VCaP (cell line): ENCODE data around the gene BLTP2.

ENCODE experiments used
- H3K27ac ChIP-seq: fragments of 450-650 bp; 2 replicates; pipeline ENCODE4 v1.5.1; 2017
- TF ChIP-seq, protein P1 (sequence below): fragments of 450-650 bp; conservative IDR thresholded peaks from 2 replicates; pipeline ENCODE4 v1.5.1; 2017; ENCODE audit warnings: mild to moderate bottlenecking, moderate library complexity

BLTP2 gene

DNA sequence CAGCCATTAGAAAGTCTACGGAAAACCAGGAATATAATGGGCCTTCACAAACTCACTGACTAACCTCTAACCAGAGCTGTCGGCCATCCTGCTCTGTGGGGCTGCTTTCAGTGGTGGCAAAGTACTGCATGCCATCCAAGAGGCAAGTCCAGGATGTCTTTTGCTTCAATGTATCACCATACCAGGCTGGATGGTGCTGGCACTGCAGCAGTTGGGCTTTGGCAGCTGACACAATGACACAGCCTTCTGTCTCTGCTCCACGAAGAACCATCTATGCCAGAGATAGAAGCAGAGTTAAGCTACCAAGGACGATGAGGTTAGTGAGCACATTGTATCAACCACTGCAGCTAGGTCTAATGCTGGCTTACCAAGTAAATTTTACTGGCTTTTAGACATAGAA, 21.3 kb downstream of the BLTP2 start:
- TF ChIP-seq, protein P1, sequence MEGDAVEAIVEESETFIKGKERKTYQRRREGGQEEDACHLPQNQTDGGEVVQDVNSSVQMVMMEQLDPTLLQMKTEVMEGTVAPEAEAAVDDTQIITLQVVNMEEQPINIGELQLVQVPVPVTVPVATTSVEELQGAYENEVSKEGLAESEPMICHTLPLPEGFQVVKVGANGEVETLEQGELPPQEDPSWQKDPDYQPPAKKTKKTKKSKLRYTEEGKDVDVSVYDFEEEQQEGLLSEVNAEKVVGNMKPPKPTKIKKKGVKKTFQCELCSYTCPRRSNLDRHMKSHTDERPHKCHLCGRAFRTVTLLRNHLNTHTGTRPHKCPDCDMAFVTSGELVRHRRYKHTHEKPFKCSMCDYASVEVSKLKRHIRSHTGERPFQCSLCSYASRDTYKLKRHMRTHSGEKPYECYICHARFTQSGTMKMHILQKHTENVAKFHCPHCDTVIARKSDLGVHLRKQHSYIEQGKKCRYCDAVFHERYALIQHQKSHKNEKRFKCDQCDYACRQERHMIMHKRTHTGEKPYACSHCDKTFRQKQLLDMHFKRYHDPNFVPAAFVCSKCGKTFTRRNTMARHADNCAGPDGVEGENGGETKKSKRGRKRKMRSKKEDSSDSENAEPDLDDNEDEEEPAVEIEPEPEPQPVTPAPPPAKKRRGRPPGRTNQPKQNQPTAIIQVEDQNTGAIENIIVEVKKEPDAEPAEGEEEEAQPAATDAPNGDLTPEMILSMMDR, result no peak
- H3K27ac ChIP-seq, result no peak overlapping the region

DNA sequence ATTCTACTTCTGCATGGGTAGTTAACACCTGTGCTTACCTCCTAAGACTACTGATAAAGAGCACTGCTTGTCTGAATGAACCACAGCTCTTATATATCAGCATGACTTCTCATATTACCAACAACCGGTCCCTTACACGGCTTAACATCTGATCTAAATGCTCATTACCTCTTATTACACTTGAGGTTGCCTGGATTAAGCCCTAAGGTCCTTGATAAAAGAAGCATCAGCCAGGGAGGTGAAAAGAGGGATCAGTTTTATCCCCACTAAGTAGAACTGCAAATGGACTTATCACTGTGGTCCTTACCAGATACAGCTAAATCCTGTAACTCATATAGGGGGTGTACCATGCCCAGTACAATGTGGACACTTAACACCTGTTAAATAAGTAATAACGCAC, 22.8 kb downstream of the BLTP2 start:
- no peak overlapping the region for H3K27ac ChIP-seq
- TF ChIP-seq, protein P1, result no peak

GRCh38 chr17:28620010-28620409, 24.9 kb downstream of the BLTP2 start:
- H3K27ac ChIP-seq, result no peak overlapping the region
- TF ChIP-seq, protein P1, result no peak

DNA sequence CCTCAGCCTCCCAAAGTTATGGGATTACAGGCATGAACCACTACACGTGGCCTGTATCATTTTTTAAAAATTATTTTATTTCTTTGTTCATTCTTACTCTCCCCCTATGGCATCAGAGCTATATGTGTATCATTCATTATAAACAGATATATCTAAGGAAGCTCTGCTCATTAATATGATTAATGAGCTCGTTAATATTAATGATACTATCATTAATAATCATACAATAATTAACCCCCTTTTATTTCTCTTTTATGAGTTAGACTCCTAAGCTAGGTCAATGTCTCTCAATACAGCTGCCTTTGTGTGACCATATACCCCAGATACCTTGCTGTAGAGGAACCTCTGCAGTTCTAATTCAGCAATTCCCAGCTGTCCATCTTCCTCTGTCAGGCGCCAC, 26.5 kb downstream of the BLTP2 start:
- TF ChIP-seq, protein P1, result no peak
- H3K27ac ChIP-seq, result no peak overlapping the region

GRCh38 chr17:28616281-28616680, 28.7 kb downstream of the BLTP2 start:
- no peak overlapping the region for H3K27ac ChIP-seq
- TF ChIP-seq, protein P1, result no peak

GRCh38 chr17:28615260-28615940, 29.6 kb downstream of the BLTP2 start:
- no peak overlapping the region for H3K27ac ChIP-seq
- TF ChIP-seq, protein P1, result no peak

- TF ChIP-seq, protein P1, result no peak
- no peak within 1 kb of the TSS for H3K27ac ChIP-seq
These were observed 31.0 kb downstream of the BLTP2 start, which contains the start of gene RSKR for GRCh38 chr17:28613931-28614381. RSKR (minus strand) TSS chr17:28614185; CDS start chr17:28614161, 24 bp downstream.
